ENCODE measurements around the gene CACNA1I. TPM values are rescaled to one million over a fixed set of nuclear protein-coding genes. Genes with fewer than 3 reads are reported as not detected.

CACNA1I gene
- total RNA-seq, 1 donor from 2014 or later, result not detected

GRCh38 chr22:39598017-39598965 is 27.7 kb downstream of the CACNA1I start:
- Histone ChIP-seq H3K27me3 (ENCODE audit: control insufficient read depth, insufficient read depth, low read length) (peaks cover 14% of the 10 kb centered on the region), H3K36me3 (ENCODE audit: control insufficient read depth, insufficient read depth, low read length) (no peaks in the 10 kb centered on the region), H3K4me3 (ENCODE audit: low read depth, low read length) (no peak overlapping the region)
- DNase-seq (ENCODE audit: low read depth), result peak; percentile 37
- FAIRE-seq, result no peak
- peak; percentile 25 for TF ChIP-seq CTCF (IDR thresholded peaks at IDR 0.05; ENCODE audit: insufficient read depth, low read length, severe bottlenecking)

- no peaks in the 10 kb centered on the region for H3K36me3 ChIP-seq (ENCODE audit: control insufficient read depth, insufficient read depth, low read length)
- DNase-seq (ENCODE audit: low read depth) (no peak), FAIRE-seq (no peak)
- no peak overlapping the region for H3K4me3 ChIP-seq (ENCODE audit: low read depth, low read length)
- TF ChIP-seq CTCF (IDR thresholded peaks at IDR 0.05; ENCODE audit: insufficient read depth, low read length, severe bottlenecking), result no peak
- peaks cover 11% of the 10 kb centered on the region for H3K27me3 ChIP-seq (ENCODE audit: control insufficient read depth, insufficient read depth, low read length)
These were observed 30.1 kb downstream of the CACNA1I start for GRCh38 chr22:39600491-39601179.

- DNase-seq (ENCODE audit: low read depth), result no peak
- H3K4me3 ChIP-seq (ENCODE audit: low read depth, low read length), result no peak overlapping the region
- no peak for TF ChIP-seq CTCF (IDR thresholded peaks at IDR 0.05; ENCODE audit: insufficient read depth, low read length, severe bottlenecking)
- peaks cover 11% of the 10 kb centered on the region for H3K27me3 ChIP-seq (ENCODE audit: control insufficient read depth, insufficient read depth, low read length)
- FAIRE-seq, result no peak
- H3K36me3 ChIP-seq (ENCODE audit: control insufficient read depth, insufficient read depth, low read length), result no peaks in the 10 kb centered on the region
These were observed 30.6 kb downstream of the CACNA1I start for GRCh38 chr22:39601180-39601535.

DNA sequence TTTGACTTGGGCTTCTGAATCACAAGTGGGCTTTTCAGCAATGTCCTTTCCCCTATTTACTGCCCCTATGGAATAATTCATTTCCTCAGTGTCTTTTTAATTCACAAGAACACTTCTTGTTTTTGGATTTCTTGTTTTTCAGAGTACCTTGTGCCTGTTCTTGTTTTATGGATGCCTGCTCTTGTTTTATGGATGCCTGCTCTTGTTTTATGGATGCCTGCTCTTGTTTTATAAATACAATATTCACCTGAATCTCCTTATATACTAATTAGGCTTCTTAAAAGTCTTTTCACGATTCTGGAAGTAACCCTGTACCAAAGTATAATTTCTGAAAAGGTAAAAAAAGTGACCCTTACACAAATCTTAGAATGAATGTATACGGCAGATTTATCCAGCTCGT is 32.8 kb downstream of the CACNA1I start:
- Histone ChIP-seq H3K27me3 (ENCODE audit: control insufficient read depth, insufficient read depth, low read length) (peaks cover 7% of the 10 kb centered on the region), H3K4me3 (ENCODE audit: low read depth, low read length) (no peak overlapping the region), H3K36me3 (ENCODE audit: control insufficient read depth, insufficient read depth, low read length) (no peaks in the 10 kb centered on the region)
- FAIRE-seq, result no peak
- DNase-seq (ENCODE audit: low read depth), result no peak
- TF ChIP-seq CTCF (IDR thresholded peaks at IDR 0.05; ENCODE audit: insufficient read depth, low read length, severe bottlenecking), result no peak

DNA sequence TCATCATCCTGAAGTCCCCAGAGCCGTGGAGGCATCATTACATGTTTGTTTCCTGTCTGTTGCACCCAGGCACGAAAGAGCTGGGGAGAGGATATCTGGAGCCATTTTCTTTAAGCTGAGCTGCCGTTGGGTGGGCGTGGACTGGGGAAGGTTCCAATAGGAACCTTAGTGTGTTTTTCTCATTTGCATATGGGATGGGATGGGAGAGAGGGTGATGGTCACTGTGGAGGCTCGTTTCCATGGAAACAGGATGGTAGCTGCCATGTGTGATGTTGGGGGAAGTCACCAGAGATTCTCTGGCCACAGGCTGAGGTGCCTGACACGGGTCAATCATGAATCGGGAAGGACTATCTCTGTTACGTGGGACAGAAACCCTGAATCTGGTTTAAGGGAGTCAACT is 39.7 kb downstream of the CACNA1I start:
- Histone ChIP-seq H3K36me3 (ENCODE audit: control insufficient read depth, insufficient read depth, low read length) (no peaks in the 10 kb centered on the region), H3K4me3 (ENCODE audit: low read depth, low read length) (no peak overlapping the region), H3K27me3 (ENCODE audit: control insufficient read depth, insufficient read depth, low read length) (peaks cover 3% of the 10 kb centered on the region)
- TF ChIP-seq CTCF (IDR thresholded peaks at IDR 0.05; ENCODE audit: insufficient read depth, low read length, severe bottlenecking), result no peak
- peak; percentile 18 for FAIRE-seq
- no peak for DNase-seq (ENCODE audit: low read depth)
